GM19372 (cell line): ENCODE data around the gene ABLIM1.

Source experiments
- ATAC-seq: cut with Tn5 transposase; IDR thresholded peaks from one replicate; pipeline ENCODE4 v1.9.1; 2021; ENCODE audit warnings: mild to moderate bottlenecking, low read depth, moderate library complexity; ENCODE audit not compliant: unreplicated experiment

ABLIM1 gene

GRCh38 chr10:114430688-114431413 lies 227.2 kb downstream of the ABLIM1 start:
- ATAC-seq, result no peak

DNA sequence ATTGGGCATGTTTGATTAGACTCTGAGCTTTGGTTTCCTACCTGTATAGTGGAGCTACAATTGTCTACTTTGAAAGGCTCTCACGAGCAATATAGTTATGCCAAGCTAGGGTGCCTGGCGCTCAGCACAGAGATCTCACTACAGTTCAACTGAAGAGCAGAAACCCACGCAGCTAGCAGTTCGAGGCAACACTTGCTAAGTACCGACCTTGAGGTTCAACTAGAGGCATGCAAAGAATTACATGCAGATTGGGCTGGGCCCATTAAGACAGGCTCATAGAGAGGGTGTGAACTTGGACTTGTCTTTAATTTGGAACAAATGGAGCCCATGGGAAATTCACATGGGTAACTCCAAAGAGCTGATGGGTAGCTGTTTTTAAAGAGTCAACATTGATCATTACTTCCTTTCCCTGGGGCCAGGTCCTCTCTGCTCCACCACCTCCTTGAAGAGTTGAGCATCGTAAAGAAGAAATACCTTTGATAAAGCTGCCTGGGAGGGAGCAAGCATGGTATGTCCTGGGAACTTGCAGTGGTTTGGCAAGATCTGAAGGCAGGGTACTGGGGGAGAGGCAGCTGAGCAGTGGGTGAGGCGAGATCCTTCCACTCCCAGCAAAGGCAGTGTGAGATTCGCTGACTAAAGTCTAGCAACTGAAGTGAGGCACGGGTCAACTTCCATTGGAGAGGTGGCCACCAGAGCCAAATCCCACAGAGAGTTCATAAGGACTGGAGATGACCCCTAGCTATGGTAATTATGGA lies 228.3 kb downstream of the ABLIM1 start:
- ATAC-seq, result no peak

DNA sequence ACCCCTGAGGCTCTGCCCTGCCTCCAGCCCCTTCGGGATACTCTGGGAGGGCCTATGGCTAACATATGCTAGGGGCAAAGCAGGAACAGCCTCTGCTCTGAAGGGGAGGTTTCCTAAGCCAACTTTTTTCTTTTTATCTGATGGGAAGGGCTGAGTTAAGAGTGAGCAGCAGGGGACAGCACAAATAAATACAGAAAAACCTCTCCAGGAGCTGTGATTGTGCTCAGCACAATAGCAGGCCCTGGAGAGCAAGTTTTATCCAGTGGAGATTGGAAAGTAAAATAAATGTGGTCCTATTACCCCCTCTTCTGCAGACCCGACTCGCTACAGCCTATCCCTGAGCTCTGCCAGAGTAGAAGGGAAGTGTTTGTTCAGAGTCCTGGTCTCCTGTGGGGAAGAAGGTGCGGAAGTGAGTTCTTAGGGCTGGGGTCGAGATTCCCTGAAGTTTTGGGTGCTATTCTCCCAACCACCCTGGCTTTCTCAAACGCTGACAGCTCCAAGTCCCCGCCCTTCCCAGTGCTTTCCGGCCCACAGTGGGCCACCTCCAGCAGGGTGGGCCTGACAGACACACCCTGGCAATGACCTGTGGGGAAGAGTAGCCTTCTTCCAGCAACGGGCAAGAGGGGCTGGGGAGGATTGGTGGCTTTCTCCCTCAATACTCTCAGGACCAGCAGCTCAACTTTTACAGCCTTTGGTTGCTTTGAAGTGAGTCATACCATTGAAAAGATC lies 230.8 kb downstream of the ABLIM1 start:
- no peak for ATAC-seq

DNA sequence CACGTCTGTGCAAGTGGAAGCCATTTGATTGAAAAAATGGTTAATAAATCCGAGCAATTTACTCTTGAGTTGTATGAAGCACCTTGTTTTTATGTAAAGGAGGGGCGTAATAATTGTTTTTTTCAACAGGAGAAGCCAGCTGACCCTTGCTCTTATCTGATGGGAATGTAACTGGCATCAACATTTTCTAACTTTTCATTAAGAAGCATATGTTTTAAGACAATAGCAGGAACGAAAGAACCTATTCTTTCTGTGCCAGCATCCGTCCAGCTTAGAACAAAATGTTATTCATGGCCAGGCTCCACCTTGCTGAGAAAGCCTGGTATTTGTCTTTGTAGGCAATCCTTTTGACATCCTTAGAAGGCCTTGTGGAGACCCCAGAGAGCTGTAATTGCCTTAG lies 231.6 kb downstream of the ABLIM1 start:
- no peak for ATAC-seq

- no peak for ATAC-seq
Observed at GRCh38 chr10:114420811-114421485, 237.1 kb downstream of the ABLIM1 start.

DNA sequence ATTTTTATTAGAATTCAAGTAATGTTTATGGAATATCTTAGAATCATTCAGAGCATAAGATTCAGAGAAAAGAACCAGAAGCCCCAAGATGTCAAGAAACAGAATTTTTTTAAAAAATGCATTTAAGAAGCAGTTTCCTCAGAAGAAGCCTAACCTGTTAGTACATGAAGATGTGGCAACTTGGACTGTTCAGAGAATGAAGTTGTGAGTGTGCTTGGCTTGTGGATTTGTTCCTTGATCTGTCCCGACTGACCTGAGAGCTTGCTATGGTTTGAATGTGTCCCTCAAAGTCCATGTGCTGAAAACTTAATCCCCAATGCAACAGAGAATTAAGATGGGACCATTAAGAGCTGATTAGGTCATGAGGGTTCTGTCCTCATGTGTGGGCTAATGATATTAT lies 240.0 kb downstream of the ABLIM1 start:
- no peak for ATAC-seq

DNA sequence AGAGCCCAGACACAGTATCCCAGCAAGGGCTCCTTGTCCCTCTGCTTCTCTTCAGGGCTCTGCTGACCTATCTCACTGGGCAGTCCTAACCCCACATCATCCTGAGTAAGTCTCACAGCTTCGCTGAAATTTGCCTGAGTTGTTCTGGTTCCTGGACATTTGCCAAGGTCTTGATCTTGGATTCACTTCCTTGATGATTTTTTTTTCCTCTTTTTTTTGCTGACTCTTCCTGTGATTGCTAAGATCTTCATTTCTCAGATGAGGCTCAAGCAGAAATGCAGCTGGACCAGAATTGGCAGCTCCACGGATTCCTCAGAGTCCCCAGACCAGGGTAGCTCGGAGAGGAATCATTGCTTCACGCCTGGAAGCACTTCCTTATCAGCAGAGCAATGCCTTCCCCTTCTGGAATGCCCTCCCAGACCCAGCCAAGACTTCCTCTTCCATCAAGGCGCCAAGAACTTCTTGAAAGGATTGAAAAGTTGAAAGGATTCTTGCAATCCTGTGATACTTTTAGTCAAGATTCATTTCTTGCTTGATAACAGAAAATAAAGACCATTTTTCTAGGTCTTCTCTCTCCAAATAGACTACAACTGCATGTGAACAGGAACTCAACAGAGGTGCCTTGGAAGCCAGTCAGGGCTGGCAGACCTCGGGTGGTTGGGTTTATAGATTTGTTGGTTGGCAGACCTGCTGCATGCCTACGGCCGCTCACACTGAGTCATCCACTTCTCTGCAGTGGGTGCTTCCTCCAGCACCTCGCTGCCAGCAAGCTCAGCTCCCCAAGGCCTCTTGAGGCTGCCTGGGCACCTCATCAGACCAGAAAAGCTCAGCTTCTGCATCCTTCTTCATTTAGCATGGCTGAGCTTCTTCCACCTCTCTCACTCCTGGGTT lies 244.9 kb downstream of the ABLIM1 start:
- no peak for ATAC-seq

- ATAC-seq, result no peak
Observed at GRCh38 chr10:114408968-114409444, 249.1 kb downstream of the ABLIM1 start.

GRCh38 chr10:114408112-114408967 lies 249.7 kb downstream of the ABLIM1 start:
- no peak for ATAC-seq

DNA sequence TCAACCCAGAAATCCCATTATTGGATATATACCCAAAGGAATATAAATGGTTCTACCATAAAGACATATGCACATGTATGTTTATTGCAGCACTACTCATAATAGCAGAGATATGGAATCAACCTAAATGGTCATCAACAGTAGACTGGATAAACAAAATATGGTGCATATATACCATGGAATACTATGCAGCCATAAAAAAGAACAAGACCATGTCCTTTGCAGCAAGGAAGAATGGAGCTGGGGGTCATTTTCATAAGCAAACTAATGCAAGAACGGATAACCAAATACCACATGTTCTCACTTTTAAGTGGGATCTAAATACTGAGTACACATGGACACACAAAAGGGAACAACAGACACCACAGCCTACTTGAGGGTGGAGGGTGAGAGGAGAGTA lies 251.6 kb downstream of the ABLIM1 start:
- ATAC-seq, result no peak

GRCh38 chr10:114405011-114405350 lies 253.1 kb downstream of the ABLIM1 start:
- no peak for ATAC-seq

DNA sequence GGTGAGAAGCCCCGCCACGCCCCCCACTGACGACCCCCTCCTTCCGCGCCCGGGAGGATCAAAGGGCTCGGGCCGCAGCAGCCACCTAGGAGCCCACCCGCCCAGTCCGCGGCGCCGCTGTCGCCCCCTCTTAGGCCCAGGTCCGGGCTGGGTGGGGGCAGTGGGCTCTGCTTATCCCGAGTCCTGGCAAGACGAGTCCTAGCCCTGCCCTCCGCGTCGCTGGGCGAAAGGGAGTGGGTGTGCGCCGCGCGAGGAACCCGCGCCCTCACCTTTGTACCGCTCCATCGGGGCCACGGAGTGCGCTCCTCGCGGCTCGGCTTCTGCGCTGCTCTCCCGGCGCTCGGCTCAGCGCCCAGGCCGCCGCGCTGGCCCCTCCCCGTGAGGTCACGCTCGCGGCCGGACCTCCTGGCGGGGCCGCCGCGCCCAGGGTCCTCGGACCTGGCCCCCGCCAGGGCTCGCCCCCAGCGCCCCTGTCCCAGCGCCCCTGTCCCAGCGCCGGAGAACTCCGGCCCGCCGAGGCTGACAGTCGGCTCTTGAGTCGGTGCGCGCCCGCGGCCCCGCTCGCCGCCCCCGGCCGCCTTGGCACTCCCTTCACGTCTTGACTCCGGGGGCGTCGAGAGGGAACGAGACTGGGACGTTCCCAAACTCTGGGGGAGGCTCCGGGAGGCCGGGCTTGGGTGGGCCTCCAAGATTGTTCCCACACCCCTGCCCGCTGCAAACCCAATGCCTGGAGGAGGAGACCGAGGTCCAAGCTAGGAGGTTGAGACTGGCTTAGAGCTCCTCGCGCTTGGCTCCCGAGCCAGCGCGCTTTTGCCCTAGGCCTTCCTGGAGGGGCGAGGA lies 253.7 kb downstream of the ABLIM1 start, which contains the start of gene AFAP1L2:
AFAP1L2 (minus strand) TSS at position 332 of the 840 bp plus-strand sequence; CDS start at position 285, 47 bp downstream.
- ATAC-seq, result no peak

DNA sequence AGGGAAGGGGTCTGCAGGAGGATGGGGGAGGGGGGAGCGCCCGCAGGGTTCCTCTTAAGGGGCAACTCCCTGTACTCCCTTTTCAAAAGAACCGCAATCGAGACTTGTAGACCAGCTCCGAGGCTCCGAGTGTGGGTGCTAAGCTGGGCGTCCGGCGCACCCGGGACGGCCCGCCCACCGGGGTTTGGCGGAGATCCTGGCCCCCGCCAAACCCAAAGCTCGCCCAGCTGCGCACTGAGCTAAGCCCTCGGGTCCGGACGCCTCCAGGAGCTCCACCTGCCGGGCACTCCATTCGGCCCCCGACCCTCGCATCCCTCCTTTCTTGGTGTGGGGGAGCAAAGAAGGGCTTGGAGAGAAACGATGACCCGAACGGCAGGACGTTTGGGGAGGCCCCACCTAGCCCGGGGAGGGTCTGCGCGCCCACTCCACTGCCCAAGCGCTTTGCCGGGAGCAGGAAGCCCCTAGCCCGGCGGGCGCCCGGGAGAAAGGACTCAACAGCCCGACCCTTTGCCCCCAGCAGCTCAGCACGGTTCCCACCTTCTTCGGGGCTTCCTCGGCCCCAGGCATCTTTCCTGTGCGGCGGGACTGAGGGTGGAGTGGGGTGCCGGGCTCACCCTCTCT lies 254.4 kb downstream of the ABLIM1 start:
- no peak for ATAC-seq

- ATAC-seq, result no peak
Observed at GRCh38 chr10:114402871-114403540, 255.1 kb downstream of the ABLIM1 start.

GRCh38 chr10:114402233-114402632 lies 255.8 kb downstream of the ABLIM1 start:
- no peak for ATAC-seq

- ATAC-seq, result no peak
Observed at GRCh38 chr10:114401195-114401791, 256.8 kb downstream of the ABLIM1 start.
